HG03469 (cell line): ENCODE measurements around the gene ZNF319.
A peak's percentile ranks its signal among the peaks of the same experiment; 100 is the strongest.
"Not testable (repeated sequence)": the region's sequence is repeated elsewhere in the genome, so short reads cannot be mapped to it uniquely, and the experiment has no call there.

Experiments used
- ATAC-seq: cut with Tn5 transposase; IDR thresholded peaks from one replicate; pipeline ENCODE4 v1.9.1; 2021; ENCODE audit warnings: mild to moderate bottlenecking, moderate library complexity, moderate number of reproducible peaks; ENCODE audit not compliant: unreplicated experiment

ZNF319 gene

GRCh38 chr16:58022601-58023371 lies 22.3 kb upstream of the ZNF319 start:
- no peak for ATAC-seq

GRCh38 chr16:58021661-58022551 lies 21.4 kb upstream of the ZNF319 start:
- no peak for ATAC-seq

- ATAC-seq, result peak; percentile 42
These were observed 20.4 kb upstream of the ZNF319 start for GRCh38 chr16:58020628-58021521.

GRCh38 chr16:58019866-58020538 lies 19.5 kb upstream of the ZNF319 start:
- ATAC-seq, result no peak

GRCh38 chr16:58018803-58019202 lies 18.3 kb upstream of the ZNF319 start:
- no peak for ATAC-seq

- ATAC-seq, result no peak
These were observed 16.5 kb upstream of the ZNF319 start for GRCh38 chr16:58016840-58017446.

- ATAC-seq, result no peak
These were observed 12.9 kb upstream of the ZNF319 start for GRCh38 chr16:58013201-58013956.

GRCh38 chr16:58012481-58012880 lies 12.0 kb upstream of the ZNF319 start:
- ATAC-seq, result no peak

GRCh38 chr16:58011652-58012051 lies 11.2 kb upstream of the ZNF319 start:
- ATAC-seq, result no peak

GRCh38 chr16:58010886-58011285 lies 10.4 kb upstream of the ZNF319 start:
- ATAC-seq, result no peak

GRCh38 chr16:58009856-58010416 lies 9.5 kb upstream of the ZNF319 start:
- no peak for ATAC-seq

GRCh38 chr16:58004736-58005135 lies 4.3 kb upstream of the ZNF319 start:
- not testable (repeated sequence) for ATAC-seq

- ATAC-seq, result no peak
These were observed 2.5 kb upstream of the ZNF319 start for GRCh38 chr16:58002936-58003335.

- ATAC-seq, result no peak
These were observed 1.9 kb upstream of the ZNF319 start for GRCh38 chr16:58002416-58002800.

GRCh38 chr16:58001781-58002415 lies 1.4 kb upstream of the ZNF319 start:
- no peak for ATAC-seq

- peak; percentile 69 for ATAC-seq
These were observed 519 bp upstream of the ZNF319 start, which contains the start of gene USB1 for GRCh38 chr16:58000706-58001676. USB1 (plus strand) TSS chr16:58001407; CDS start chr16:58001484, 77 bp downstream.

GRCh38 chr16:57999366-57999970 lies 1.0 kb downstream of the ZNF319 start:
- ATAC-seq, result no peak
